Middle frontal gyrus (tissue), 1 donor: ENCODE results near the gene KCNMB2.

ENCODE experiments used
- DNase-seq: peaks from one replicate; pipeline ENCODE4 v3.0.0-alpha.2; 2015; ENCODE audit warnings: low spot score; ENCODE audit errors: extremely low spot score

Gene KCNMB2

DNA sequence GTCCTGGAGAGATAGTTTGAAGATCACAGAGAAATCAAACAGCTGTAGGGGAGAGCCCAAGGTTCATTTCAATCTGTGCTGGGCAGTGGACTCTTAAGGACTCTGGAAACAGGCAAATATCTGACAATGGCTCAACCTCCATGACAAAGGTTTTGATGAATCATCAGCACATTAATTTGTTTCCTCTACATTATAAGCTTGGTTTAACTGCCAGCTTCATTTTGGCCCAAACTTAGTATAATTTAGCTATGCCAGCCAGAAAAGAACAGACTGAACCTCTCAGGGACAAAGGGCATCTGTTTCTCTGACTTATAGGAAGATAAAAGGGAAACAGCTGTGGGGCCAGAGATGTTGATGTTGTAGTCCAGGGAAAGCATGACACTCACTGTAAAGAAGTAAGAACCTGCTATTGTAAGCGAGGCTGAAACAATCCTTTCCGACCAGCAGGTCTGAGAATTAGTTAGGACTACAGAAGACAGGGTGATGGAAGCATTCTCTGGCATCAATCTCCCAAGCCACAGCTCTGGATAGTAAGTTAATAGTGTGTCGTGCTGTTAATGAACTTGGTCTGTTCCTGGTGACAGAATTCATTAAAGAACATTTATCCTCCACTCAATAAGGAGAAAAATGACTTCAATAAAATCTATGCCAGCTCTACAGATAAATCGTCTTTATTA is 110.1 kb downstream of the KCNMB2 start:
- no peak for DNase-seq

DNA sequence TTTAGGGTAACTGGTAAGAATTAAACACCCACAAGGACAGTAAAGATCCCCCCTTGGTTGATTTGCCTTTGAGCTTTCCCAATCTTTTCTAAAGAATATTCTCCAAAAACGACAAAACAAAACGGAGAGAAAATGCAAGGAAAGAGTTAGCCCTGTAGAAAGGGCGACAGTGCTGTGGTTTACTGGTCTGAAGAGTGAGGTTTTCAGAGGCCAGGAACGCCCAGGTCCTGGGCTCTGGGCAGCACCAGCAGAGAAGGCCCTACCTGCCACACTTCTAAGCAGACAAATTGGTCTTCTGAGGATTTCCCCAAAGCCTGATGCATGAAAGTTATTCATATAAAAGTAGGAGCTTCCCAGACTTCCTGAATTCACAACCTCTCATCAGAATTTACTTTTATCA is 119.3 kb downstream of the KCNMB2 start:
- no peak for DNase-seq

DNA sequence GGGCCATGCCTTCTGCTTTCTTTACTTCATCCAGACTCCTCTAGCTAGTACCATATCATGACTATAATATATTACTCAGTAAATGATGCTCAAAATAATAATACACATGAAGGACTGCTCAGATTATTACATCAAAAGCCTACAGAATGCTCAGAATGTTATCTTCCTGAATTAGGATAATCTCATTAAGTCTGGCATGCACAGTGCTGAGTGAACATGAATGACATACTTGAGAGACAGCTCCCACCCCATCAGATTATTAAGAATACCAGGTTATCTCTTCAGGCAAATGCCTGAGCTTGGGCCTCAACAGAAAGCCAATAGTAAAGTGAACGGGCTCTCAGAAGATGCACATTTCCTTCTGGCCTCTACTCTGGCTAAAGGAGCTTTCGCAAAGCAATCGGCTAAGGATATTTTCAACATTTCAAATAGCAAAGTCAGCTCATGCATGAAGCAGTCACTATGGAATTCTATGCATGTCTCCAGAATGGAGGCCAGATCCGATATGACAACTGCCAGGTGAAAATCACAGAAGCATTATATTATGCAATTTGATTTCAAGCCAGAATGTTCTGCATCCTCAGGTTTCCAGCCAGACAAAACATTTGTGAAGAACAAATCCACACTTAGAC is 122.6 kb downstream of the KCNMB2 start:
- DNase-seq: no peak

DNA sequence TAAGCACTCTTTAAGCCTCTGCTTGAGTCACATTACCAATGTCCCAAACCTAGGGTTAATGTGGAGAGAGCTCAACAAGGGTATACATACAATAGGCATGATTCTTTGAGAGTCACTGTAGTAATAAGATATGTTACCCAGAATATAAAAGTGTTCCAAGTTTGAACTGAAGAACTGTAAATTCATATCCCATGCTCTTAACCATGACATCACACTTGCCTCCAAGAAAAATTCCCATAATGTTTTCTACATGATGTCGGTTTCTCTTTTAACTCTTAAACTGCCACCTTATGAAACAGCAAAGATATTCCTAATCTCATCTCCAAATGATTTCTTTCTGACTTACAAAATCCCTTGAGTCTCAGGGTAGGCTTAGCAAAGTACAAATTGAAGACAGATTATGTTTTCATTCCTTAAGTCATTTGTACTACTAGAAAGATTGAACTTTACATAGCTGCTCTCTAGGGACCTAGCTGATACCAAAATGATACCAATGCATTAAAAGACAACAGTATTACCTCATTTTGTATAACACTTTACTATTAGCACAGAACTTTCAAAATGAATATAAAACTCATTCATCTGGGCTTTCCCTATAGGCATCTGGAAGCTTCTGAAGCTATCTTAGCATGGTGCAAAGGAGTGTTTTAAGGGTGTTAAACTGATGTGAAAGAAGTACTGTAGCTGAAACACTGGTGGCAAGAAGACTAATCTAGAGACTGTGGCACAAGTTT is 127.1 kb downstream of the KCNMB2 start:
- no peak for DNase-seq

DNA sequence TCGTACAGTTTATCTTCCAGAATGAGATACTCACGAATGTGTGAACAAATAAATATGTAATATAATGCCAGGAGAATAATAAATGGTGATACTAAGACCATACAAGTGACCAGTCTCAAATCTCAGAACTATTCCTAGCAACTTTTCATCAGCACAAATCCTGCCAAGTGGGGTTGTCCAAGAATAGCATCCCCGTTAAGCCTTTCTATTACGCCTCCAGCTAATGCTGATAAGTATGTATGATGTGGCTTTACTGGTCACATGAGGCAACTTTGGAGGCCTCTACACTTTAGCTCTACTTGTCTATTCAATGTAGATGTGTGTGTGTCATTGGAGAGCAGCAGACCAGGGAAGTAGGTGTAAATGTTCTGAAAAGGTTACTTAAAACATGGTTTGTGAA is 129.5 kb downstream of the KCNMB2 start:
- no peak for DNase-seq

DNA sequence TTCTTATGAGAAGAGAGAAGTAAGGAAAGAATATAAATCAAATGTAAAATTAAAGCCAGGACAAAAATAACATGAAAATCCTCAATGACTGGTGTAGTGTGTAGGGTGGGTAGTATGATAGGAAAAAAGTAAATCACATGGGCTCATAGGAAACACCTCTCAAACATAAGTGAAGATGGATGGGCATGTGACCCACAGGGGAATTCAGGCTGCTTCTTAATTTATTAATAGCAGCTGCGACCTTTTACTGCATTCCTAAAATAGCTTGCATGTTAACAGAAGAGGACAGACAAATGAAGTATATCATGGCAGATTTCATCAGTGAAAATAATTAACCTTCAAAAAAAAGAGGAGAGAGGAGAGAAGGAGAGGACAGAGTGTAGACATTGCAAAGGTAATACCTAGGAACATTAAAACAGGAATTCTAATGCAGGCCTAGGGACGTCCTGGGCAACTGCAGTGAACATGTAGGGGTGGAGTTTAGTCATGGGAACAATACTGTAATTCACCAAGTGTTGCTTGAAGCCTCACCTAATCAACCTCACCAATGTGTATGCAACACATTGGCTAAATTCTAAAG is 132.9 kb downstream of the KCNMB2 start:
- no peak for DNase-seq

DNA sequence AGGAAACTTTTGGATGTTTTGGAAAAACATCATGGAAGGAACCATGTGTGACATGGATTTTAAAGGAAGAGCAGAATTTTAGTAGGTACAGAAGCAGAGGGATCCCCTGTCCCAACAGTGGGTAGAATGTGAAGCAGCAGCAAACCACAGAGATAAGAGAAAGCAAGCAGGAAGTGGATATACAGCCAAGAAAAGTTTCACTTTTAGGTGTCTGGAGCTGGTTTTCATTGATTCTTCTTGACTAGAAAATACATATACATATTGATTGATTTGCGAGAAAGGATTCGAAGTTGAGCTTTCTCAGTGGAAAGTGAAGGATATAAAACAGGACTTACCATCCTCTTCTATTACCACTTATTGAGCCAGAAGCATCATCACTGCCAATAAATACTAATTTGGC is 133.5 kb downstream of the KCNMB2 start:
- DNase-seq: no peak

DNA sequence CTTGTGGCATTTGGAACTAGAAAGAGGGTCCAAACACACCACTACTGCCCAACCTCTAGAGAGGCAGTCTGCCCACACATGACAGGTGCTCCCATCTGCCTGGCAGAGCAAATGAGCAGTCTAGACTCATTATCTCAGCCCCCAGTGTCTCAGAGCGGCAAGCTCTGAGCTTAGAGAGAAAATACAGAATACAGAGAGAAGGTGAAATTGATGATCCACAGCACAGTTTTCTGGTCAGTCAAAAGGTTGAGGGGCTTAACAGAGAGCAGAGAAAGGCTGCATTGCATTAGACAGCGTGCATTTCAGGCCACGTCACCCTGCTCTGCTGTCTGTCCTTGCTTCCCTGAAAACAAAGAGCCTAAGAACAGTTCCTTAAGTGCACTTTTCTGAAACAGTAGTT is 135.1 kb downstream of the KCNMB2 start:
- DNase-seq: no peak

DNA sequence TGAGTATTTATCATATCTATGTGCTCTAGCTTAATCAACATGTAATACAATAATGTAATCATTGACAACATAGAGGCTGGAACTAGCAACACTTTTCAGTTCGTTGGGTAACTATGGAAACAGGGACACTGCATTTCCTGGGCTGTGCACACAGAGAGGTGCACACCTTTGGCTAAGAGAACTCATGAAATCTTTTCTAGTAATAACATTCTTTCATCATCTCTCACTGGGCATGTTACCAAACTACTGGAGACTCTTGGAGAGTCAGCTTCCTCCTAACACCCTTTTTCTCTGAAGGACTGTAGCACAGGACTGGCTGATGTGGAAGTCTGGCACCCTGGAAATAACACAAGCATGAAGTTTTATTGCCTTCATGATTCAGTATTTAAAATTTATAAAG is 135.6 kb downstream of the KCNMB2 start:
- no peak for DNase-seq

DNA sequence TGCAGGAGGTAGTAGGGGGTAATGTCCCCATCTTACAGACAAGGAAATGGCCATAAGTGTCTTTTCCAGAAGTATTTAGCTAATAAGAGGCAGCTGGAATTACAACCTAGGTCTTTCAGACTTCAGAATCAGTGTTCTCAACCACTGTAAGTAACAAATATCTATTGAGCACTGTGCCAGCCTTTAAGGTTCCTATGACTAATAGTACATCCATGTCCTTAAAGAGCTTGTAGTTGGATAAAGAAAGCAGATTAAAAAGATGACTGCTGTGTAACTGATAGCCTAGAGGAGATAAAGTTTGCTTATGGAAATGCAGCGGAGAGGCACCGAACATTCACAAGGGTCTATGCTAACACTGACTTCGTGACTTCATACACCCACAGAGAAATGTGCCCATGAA is 136.0 kb downstream of the KCNMB2 start:
- no peak for DNase-seq

DNA sequence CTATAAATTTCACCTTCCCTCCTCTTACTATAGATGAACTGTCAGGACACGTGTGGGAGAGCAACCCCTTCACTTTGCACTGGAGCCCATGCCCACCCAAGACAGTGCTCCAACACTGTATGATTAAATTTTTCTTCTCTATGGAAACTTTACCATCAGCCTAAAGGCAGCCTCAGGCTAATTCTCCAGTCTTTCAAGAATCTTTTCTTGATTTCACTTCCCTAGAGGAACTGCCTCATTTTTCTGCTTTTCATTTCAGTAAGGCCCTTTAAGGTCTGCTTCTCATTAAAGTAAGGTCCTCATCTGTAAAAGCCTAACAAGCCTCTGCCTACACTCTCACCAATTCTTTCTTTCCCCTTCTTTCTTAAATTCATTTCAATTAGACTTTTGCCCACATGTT is 137.3 kb downstream of the KCNMB2 start:
- DNase-seq: no peak

DNA sequence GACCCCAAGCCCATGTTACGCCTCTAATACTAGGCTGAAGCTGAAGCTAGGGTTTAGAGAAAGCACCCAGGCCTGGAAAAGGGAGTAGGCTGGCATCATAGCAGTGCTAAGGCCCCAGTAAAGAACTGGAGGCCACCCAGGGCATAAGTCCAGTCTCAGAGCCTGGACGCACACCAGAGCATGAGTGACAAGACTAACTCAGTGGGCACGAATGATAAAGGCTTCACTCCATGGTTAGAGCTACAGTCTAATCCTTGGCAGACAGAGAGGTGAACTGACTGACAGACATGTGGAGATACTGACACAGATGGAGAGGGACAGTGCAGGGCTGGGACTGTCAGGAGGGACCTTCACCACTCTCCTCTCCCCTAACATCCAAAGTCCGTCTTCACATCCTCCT is 139.8 kb downstream of the KCNMB2 start:
- DNase-seq: no peak

DNA sequence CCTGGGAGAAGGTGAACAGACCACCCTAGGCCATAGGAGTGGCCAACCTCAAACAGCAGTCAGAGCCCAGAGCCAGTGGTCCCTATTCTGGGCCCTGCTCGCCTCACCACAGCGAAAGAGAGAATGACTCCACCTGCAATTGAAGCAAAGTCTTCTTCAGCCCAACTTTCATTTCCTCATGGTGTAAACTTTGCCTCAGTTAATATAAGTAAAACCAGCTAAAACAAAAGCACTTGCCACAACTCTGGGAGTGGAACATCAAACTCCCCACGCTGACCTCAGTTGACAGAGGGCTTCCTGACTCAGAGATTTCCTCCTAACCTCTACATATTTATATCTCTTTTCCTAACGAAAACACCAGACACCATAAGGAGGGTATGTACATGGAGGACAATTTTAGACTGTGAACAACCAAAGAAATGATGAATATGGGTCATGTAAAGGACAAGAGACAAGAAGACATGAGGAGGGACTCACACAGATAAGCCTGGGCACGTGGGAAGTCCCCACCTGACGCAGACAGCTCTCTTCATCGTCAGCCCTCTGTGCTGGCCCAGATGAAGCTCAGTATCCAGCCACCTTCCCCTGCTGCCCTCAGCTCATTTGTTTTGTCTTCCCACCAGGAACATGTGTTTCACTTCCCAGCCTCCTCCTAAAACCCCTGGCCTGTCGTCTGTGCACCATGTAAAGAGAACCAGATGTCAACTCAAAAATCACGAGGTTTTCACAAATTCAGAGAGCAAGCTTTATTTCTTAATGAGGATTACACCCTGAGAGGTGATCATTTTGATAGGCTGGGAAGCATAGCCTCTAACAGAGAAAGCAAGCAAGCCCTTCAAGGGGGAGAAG is 140.9 kb downstream of the KCNMB2 start:
- no peak for DNase-seq

DNA sequence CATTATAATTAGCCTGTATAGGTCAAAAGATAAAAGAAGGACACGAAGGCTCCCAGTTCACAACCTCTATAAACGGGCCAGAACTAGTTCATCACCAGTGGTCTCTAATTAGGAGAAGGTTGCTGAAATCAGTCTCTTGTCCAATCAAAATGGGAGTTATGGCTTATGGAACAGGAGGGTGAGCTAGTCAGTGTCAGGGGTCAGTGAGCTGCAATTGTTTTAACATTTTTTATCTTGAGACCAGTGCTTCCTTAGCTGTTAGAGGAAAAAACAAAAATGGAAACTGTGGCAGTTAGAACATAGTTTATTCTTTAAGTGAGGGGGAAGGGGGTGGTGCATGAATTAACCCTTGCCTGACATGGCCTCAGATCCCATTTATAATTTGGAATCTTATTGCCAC is 141.7 kb downstream of the KCNMB2 start:
- no peak for DNase-seq

DNA sequence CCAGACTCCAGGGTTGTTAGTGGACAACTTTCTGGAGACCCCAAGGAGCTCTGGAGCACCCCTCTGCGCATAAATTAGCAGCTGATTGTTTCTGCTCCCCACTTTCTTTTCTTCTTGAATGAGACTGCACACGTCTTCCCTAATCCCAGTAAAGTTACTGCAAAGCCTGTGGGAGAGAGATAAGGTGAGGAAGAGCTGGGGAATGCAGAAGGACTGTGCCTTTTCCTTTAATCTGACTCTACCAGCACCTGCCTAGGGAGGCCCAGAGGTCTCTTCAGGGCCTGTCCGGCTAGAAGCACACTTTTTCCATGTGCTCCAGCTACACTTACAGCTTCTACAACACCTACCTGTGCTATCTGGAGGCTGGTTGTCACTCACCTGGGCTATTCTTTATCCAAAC is 143.8 kb downstream of the KCNMB2 start:
- DNase-seq: no peak

DNA sequence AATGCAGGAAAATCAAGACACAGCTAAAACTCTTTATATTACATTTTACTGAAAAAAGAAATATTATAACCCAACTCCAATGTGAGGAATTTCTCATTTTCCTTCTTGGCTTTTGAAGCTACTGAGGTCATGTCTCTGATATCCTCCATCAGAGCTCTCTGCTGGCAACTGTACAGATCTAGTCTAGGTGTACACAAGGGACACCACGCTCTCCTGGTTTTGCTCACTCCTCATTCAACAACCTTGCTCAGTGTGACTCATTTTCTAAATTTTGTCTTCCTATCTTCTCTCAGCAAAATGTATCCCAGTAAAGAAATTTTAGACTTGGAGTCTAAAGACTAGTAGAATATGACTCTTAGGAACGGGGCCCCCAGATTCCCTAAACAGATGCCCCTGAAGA is 144.3 kb downstream of the KCNMB2 start:
- DNase-seq: no peak

DNA sequence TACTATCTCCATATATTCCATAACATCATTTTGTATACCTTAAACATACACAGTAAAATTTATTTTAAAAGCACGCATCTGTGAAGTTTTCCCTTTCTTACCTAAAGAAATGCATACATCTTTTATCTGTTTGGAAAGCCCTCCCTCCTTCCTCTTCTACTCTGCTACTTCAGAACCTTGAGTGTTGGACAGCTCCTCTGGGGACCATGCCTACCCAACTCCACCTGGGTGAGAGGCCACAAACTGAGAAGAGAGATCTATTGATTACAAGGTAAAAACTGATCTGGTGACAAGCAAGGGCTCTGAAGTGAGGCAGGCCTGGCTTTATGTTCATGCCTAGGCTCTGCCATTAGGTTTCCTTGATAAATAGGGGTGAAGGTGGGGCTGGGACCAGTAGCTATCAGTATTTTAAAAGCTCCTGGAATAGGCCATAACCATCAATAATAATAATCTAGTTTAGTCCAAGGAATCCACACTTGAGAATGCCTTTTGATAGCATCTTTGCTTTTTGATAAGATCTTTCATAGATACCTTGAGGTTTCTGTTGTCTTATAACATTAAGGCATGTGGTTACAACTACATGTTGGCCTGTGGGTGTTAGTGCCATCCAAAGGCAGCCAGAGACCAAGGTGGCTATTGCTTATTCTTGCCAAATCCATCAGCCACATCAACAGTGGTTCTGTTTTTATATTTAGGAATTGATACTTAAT is 148.8 kb downstream of the KCNMB2 start:
- no peak for DNase-seq

DNA sequence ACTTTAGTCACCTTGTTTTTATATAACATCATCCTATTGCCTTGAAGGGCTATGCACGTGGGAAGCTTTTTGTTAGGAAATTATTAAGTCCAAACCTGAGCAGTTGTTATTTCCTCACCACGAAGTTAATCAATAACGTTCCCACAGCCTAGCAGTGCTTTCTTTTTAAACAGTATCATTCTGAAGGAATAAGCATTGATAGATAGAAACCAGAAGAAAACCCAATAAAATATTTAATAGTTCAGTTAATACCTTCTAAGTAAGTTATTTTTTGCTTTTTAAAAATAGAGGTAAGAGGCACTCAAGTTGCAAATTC is 149.3 kb downstream of the KCNMB2 start:
- no peak for DNase-seq

DNA sequence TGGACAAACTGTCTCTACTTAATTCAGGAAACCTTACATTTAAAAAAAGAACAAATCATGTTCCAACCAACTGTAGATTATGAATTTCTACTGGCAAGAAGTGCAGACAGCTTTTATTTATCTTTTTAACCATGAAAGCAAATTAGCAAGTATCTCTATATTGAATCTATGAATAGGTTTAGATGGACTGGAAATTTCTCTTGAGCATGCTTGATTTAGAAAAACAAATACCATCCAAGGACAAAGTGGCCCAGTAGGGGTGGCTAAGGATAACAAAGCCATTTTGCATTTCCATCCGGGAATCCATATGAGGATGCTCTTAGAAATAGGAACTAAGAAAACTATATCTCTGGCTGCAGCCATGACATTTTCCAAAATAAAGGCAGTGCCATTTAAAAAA is 150.6 kb downstream of the KCNMB2 start:
- DNase-seq: no peak

DNA sequence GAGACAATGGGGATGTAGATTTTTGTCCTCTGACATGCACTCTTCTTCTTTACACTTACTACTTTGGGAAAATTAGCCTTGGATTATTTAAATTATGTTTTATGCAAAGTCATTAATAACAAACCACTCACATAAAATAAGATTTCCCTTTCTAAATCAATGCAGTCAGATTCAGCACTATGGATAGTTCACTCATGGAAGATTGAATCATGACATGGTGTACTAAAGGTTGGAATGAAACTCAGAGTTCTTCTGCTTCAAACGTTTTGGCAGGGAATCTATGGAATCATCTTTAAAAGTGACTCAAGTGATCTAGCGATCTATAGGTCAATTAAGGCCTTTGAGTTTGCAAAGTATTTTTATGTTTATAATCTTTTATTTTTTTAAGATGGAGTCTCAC is 154.3 kb downstream of the KCNMB2 start:
- DNase-seq: no peak

DNA sequence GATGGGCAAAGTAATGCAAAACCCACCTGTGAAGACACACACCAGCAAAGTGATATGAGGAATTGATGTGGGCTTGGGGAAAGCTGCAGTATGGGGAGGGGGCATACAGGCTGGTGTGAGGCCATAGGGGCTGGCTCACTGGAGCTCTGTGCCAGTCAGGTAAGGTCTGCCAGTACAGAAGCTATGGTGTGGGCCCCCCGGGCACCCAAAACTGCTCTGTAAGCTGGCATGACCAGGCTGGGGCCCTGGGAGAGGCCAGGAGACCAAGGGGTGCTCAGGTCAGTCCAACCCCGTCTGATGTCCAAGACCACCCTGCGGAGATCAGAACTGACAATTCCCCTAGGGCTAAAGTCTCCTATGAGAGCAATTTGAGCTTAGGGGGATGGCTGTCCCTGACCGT is 163.1 kb downstream of the KCNMB2 start:
- no peak for DNase-seq
